A172 (cell line): ENCODE data around the gene FOSL2. TPM values are rescaled to one million over a fixed set of nuclear protein-coding genes. Genes with fewer than 3 reads are reported as not detected.

Source experiments
- DNase-seq: peaks from one replicate; pipeline ENCODE4 v3.0.0-alpha.2; 2015; ENCODE audit warnings: low spot score
- total RNA-seq: library from RNA; depleted of rRNA; stranded (reverse); fragments of >200 nt; shearing (Covaris generic); gene quantifications from 2 replicates; pipeline ENCODE4 v1.2.3, GENCODE V29; 2014

FOSL2 gene
- total RNA-seq, 1 experiment from 2014 or later = 36.1 TPM

DNA sequence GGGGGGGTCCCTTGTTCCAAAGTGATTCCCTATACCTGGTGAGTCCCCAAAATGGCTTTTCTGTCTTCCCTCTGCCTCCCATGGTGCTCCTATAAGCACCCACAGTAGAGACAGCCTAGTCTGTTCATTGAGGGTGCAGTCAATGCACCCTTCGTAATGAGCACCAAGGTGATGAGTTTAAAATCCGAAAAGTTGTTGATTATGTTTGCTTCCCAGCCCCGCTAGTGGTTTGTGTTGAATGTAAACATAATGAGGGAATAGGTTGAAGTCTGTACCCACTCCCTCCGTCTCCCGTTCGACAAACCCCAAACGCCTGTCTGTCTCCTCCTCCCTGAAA lies 2.3 kb downstream of the FOSL2 start:
- DNase-seq = no peak

DNA sequence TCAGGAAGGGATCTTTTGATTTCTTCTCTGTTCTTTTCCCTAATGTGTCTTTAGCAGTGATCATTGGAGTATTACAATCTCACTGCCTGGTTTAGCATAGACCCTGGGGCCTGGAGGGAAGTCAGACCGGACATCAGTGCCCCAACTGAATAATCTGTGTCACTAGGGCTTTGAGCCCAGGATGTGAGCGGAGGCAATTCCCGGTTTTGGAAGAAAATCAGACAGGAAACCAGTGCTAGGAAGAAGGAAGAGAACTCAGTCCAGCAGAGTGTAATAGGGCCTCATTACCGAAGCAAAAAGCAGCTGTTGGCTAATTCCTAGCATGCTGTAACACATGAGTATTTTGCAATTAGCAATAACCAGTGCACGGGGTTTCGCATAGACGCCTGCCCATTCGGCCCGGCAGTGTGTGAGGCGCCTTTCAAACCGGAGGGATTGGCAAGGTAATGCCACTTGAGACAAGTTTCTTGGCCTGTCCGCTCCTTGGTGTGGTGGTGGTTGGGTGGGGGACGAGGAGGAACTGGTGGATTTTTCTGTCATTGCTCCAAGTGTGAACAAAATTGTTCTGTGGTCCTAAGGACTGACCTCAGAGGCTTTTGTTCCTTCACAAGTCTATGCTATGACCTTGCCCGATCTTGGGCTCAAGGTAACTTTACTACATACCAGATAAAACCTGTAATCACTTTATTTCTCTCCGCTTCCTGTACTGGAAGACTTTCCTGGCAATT lies 2.8 kb downstream of the FOSL2 start:
- peak; percentile 51 for DNase-seq

DNA sequence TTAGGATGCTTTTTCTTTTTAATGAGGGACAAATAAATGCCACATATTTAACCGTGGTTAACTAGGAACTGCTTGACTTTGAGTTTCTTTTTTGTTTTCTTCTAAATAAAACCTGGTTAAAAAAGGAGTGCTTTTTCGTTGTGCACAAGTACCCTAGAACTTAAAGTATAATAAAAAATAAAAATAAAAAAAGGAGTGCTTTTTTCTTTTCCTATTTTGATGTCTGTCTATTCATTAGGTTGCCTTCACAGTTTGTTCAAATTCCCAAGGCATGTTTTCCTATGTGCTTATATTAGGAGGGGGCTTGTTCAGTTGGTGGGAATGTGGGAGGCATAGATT lies 4.4 kb downstream of the FOSL2 start:
- DNase-seq = no peak

DNA sequence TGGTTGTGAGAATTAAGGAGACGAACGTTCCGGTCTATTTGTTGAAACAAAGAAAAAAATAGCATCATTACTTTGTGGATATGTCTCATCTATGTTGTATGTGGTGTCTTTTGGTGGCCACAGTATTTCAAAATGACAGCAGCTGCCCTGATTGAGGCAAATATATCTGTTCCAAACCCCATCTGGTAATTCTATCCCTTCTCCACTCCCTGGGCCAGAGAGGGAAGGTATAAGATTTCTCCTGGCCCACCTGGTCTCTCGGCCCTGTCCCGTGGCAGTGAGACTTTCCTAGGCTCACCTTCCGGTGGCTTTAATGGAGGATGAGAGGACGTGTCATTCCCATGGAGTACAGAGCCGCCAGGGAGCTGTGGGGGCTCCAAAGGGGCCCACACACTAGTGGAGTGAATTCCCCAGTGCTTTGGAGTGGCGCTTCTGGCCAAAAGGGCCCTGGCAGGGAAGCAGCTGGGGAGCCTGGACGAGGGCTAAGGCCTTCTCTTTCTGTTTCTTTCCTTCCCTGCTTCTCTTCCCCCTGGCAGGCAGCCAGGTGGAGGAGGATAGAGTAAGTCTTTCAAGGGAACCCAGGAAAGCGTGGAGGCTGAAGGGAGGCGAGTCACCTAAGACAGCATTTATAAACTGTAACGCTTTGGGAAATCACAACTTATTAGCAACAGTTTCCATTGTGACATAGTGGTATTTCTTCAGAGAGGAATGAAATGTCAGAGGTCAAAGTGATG lies 5.6 kb downstream of the FOSL2 start:
- DNase-seq = no peak

DNA sequence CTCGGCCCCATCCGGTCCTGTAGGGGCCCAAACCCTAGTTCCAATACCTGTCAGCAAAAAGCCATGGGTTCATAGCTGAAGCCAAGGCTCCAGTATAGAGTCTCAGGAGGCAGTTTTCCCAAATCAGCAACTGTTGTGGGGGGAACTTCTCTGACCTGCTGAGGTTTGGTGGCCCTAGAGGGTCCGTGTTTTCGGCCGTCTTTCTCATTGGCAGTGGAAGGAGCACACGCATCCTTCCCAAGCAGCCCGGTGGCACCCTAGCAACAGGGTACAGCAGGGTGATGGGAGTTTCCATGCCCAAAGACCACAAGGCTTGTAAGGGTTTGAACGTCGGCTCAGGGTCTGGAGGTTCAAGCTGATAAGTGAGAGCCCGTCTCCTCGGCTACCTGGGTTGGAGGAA lies 6.6 kb downstream of the FOSL2 start:
- DNase-seq = no peak

DNA sequence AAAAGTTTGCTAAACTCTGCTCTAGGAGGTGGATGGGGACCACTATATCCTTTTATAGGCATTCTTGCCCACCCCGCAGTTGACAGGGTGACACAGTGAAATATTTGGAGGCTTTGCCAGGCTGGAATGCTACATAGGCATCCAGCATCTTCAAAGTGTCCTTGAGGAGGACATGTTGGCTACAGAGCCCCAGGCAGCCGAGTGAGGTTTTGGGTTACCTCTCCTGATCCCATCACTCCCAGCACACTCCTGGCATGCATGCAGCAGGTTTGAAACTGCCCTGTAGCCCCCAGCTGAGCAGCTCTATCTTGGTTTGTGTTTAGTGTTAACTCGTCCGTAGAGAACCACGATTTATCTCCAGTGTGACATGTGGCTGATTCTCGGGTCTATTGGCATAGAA lies 7.3 kb downstream of the FOSL2 start:
- DNase-seq = no peak

DNA sequence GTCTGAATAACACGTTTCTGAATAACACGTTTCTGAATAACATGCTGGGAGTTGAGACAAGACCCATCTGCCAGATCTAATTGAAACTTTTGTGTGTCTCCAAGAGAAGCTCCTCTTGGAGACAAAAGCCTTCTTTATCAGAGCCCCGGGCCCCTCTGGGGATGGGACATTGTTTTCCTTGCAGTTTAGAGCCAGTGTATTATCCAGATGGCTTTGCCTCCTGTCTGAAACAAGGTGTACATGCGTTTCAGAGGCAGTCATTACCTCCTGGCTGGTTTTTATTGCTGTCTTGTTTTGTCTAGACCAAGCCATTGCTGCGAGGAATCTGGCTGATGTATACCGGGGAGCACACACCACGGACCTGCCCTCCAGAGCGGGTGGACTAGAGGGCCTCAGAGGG lies 7.8 kb downstream of the FOSL2 start:
- no peak for DNase-seq

DNA sequence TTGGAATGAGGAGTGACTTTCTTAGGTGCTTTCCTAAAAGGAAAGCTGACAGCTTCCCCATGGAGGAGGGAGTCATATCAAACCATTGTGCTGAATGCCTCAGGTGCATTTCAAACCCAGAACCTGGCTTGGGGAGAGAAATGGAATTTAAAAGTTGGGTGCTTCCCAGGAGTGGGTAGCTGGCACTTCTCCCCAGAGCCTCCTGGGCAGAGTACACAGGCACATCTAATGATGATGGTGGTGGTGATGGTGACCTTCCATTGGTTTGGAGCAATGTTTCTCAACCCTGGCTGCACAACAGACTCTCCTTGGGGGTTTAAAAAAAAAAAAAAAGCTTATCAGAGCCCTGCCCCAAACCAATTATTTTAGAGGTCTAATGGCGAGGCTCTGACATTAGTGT lies 8.3 kb downstream of the FOSL2 start:
- no peak for DNase-seq

DNA sequence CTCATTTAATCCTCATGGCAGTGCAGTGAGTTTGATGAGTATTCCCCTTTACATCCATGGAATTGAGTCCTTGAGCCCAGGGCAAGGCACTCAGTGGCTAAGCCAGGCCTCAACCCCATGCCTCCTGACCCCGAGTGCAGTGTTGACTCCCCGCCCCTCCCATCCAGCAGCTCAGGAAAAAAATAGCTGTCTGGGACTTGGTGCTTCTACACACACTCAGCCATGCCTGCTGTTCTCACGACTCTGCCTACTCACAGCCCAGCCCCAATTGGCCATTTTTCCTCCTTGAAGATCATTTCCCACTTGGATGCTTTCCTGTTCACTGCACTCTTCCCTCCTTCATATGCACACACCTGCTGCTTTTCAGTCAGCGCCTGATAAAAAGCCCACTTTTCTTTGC lies 8.8 kb downstream of the FOSL2 start:
- no peak for DNase-seq

DNA sequence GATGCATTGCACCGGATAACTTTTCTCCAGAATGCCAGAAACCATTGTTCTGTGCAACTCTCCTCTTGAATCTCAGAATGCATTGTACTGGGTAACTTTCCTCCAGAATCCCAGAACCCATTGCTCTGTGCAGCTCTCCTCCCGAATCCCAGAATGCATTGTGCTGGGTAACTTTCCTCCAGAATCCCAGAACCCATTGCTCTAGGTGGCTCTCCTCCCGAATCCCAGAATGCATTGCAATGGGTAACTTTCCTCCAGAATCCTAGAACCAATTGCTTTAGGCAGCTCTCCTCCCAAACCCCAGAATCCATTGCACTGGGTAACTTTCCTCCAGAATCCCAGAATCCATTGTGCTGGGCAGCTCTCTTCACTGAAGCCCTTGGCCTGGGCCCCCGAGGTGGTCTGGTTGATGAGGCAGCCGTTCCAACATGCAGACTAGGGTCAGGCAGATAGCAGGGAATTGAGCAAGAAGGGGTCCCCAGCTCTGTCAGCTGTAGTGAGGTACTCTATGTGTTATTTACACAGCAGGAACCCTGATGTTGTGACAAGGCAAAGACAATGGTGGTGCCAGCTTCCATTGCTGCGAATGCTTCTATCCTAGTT lies 9.4 kb downstream of the FOSL2 start:
- DNase-seq = no peak

DNA sequence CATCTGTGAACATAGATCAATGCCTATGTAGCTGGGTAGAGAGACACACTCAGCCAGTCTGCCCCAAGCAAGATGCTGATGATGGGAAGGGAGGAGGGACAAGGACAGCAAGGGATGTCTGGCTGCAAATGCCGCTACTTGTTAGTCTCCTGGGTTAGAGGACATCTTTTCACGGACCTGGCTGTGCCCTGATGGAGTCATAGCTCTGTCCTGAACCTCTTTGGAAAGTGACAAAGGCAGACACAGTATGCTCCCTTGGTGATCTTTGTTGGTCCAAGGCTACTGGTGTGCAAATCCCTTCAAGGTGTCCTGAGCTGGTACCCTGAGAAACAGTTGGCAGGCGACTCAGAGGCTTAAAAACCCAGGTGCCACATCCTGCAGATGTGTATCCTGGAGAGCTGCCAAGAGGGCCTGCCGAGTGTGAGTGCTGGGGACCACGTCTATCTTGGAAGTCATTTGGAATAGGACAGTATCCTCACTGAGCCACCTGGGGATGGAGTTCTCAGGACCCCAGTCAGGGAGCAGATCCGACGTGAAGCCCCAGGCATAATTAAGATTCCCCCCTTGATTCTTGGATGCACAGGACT lies 10.8 kb downstream of the FOSL2 start:
- peak; percentile 57 for DNase-seq

DNA sequence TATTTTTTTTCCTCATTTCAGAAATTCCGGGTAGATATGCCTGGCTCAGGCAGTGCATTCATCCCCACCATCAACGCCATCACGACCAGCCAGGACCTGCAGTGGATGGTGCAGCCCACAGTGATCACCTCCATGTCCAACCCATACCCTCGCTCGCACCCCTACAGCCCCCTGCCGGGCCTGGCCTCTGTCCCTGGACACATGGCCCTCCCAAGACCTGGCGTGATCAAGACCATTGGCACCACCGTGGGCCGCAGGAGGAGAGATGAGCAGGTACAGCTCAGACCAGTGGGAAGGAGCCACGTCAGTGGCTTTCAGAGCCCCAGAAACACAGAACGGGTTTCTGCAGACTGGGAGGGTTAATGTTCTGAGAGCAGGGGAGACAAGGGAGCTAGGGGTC lies 11.4 kb downstream of the FOSL2 start:
- DNase-seq = no peak

DNA sequence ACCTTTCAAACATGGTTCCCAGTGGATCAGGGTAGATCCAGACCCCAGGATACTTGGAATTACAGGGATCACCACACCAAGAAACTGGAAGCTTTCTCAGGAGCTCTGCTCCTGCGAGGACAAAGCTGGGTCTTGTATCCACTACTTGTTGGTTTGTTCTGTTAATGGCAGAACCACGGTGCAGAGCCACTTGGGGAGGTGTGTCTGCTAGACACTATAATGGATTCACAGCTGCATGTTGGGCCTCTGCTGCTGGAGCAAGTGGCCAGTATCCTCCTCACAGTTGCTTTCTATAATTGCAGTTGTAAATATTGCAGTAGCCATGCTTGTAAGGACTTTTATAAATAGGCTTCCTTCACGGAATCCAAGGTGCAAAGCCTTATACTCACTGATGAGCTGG lies 12.9 kb downstream of the FOSL2 start:
- no peak for DNase-seq

DNA sequence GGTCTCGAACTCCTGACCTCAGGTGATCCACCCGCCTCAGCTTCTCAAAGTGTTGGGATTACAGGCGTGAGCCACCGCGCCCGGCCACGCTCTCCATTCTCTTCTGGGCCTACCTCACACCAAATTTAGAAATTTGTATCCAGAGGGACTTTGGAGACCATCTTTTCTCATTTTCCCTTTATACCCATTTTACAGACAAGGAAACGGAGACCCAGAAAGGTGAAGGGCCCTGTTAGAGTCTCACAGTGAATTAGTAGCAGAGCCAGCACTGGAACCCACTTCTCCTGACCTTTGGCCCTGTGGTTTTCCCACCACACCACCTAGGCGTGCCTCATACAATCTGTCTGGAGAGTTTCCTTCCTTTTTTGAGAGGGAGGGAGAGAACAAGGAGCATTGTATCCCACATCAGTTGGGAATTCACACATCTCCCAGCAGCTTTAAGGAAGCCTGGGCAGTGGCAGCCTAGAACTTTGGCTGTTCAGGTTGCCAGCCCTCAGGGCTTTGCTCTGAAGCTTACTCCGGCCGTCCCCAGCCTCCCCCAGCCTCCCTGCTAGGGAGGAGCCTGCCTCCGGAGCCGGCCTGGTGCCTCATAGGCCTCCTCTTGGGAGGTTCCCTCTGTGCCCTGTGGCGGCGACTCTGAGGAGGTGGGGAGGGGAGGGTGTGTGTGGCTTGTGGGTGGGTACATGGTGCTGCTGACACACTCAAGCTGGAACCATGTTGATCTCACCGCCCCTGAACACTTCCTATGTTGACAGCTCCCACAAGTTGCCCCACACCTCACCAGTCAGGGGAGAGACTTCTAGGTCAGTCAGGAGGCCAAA lies 13.8 kb downstream of the FOSL2 start:
- peak; percentile 90 for DNase-seq

DNA sequence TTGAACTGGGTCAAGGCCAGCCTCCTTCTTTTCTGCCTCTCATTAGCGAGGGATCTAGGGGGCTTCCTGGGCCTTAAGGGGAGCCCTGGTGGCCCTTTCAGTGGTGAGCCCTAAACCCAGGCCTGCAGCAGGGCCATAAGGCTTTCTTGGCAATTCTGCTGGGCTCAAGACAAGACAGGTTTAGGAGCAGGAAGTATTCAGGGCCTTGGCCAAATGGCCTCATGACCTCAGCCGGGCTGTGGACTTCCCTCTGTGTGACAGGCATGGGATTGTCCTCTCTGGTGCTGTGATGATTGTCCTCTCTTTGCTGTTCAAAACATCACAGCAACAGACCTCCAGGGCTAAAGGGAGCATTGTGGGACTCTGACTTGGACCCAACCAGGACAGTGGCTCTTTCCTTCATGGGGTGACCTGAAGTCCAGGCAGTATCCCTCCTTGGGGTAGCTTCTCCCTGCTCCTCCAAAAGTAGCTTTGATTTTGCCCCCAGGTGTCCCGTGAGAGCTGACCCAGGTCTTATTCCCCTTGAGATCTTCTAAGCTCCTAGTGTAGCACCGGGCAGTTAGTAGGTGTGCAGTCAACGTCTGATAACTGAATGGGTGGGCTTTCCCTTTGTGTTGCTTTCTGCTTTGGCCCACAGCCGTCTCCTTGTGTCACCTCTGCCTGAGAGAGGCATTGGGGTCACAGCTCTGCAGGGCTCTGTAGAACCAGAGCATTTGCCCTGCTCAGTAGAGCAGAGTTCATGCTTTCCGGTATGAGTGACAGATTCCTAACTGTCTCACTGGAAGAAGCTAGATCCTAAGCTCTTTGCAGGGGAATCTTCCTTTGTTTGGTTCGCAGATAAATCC lies 14.7 kb downstream of the FOSL2 start:
- DNase-seq = no peak

DNA sequence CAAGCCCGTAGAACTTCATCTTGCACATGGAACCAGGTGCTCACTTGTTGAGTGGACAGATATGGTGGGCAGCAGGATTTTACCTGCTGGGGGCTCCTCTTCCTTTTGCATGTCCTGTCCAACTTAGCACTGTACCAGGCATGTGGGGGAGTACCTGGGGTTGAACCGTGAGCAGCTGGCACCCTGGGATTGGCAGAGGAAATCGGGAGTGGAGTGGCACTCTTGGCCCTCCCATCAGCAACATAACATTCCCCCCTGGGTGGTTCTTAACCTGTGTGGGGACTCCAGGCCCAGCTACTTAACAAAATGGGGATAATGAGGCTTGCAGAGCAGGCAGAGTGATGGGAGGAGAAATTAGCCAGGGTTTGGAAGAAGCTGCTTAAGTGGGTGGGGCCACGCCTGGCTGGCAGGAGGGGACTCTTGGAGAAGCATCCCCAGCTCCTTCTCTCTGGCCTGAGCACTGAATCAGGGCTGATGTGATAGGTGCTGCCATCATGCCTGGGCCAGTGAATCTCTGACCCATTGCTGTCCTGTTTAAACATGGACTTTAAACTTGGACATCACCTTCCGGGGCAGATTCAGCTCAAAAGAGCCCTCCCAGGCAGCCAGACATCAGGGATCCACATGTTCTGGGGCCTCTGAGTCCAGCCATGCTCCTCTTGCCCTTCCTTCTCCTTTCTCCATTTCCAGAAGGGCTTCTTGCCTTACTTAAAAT lies 15.5 kb downstream of the FOSL2 start:
- peak; percentile 72 for DNase-seq

DNA sequence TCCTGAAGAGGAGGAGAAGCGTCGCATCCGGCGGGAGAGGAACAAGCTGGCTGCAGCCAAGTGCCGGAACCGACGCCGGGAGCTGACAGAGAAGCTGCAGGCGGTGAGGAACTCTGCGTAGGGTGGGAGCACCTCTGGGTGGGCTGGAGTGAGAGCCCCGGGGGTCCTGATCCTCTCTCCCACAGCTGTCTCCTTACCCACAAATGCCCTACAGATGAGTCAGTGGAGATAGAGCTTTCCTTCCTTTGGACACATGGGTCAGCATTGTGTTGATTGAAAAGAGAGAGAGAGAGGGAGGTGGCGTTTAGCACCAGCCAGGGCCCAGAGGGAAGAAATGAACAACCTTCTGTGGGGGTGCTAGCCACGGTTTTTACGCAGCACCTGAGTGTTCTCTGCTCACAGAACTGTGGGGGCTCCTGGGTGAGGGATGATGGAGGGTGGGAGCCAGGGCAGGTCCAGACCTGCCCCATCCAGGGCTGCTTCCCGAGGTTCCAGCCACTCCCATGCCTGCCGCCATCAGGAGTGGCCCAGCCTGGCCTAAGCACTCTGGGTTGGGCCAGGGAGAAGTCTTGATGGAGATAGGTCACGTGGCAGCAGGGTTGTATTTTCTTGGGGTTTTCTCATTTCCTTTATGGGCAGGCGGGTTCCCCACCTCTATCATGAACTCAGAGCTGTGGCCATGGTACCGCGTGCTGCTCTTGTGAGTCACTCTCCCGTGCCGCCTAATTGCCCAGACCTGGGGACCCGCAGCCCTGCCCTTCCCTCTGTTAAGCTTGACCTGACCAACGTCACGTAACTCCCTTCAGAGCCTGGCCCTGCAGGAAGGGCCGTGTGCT lies 16.3 kb downstream of the FOSL2 start:
- peak; percentile 100 for DNase-seq

DNA sequence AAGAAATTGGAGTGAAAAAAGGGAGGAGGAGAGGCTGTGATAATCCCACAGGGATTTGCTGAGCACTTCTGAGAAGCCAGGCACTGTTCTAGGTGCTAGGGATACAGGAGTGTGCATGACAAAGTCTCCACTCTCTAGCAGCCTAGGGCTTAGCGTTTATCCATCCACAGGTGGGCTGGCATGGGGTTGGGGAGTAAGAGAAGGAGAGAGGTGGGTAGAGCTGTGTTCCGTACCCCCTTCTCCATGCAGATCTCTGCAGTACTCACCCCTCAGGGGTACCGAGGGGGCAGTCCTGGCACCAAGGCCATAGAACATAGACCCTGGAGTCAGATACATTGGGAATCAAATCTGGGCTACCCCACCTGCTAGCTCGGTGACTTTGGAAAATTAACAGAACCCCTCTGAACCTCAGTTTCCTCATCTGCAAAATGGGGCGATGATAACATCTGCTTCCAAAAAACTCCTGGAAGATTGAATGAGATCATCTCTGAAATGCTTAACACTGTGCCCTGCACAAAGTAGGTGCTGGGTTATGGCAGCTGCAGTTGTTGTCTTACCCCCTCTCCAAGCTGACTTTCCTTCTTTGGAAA lies 18.6 kb downstream of the FOSL2 start:
- DNase-seq = no peak

DNA sequence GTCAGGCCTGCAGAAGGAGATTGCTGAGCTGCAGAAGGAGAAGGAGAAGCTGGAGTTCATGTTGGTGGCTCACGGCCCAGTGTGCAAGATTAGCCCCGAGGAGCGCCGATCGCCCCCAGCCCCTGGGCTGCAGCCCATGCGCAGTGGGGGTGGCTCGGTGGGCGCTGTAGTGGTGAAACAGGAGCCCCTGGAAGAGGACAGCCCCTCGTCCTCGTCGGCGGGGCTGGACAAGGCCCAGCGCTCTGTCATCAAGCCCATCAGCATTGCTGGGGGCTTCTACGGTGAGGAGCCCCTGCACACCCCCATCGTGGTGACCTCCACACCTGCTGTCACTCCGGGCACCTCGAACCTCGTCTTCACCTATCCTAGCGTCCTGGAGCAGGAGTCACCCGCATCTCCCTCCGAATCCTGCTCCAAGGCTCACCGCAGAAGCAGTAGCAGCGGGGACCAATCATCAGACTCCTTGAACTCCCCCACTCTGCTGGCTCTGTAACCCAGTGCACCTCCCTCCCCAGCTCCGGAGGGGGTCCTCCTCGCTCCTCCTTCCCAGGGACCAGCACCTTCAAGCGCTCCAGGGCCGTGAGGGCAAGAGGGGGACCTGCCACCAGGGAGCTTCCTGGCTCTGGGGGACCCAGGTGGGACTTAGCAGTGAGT lies 19.4 kb downstream of the FOSL2 start:
- DNase-seq = no peak
